Ovary (tissue), 9 donors: Measurements from ENCODE around the gene AGFG2. TPM values are rescaled to one million over a fixed set of nuclear protein-coding genes. Genes with fewer than 3 reads are reported as not detected.
A peak's percentile ranks its signal among the peaks of the same experiment; 100 is the strongest.

Experiments
- DNase-seq, 5 donors: peaks; one replicate each; pipeline ENCODE4 v3.0.0-alpha.2; 2019 to 2020
- H3K27ac ChIP-seq, 2 donors: fragments of 200-600 bp; one replicate each; pipeline versions ENCODE4 v1.5.1 to v1.8.0; 2019 to 2022
- H3K27me3 ChIP-seq: fragments of 200-600 bp; one replicate; pipeline ENCODE4 v1.8.0; 2022
- H3K36me3 ChIP-seq: fragments of 200-600 bp; sonication (generic); one replicate; pipeline ENCODE4 v1.5.1; 2019
- H3K4me1 ChIP-seq: one replicate; pipeline ENCODE4 v1.8.1; 2013; ENCODE audit warnings: mild to moderate bottlenecking, moderate library complexity; ENCODE audit not compliant: insufficient read depth
- H3K4me3 ChIP-seq: fragments of 200-600 bp; sonication (generic); one replicate; pipeline ENCODE4 v1.5.1; 2017
- H3K9me3 ChIP-seq, 2 donors: fragments of 200-600 bp in 1 of 2; sonication (generic) in 1 of 2; one replicate each; pipeline versions ENCODE4 v1.5.1 to v1.8.1; 2013 to 2019; ENCODE audit warnings: mild to moderate bottlenecking in 1 of 2, moderate library complexity in 1 of 2
- EP300 ChIP-seq: sonication (generic); formaldehyde crosslinking; IDR thresholded peaks from one replicate; pipeline ENCODE4 v1.6.1; 2017; ENCODE audit warnings: antibody characterized with exemption
- POLR2A ChIP-seq: fragments of 450-650 bp; IDR thresholded peaks from one replicate; pipeline ENCODE4 v1.6.1; 2017; ENCODE audit warnings: antibody characterized with exemption, mild to moderate bottlenecking, moderate library complexity
- WGBS, 3 donors: extraction: QIAGEN DNeasy Blood & Tissue Kit in 1 of 3; methylation state at CpG; one replicate each; pipeline versions ENCODE4 v1.1.5 to v1.1.7; 2013 to 2017; 5-methylcytosine and 5-hydroxymethylcytosine counted together
- intact Hi-C, 4 donors: fragments of 100-400 bp; cut with DNase I; formaldehyde crosslinking; loops; one replicate each; pipeline versions ENCODE4 v1.11.0 to v1.15.1; 2022 to 2023
- polyA plus RNA-seq, 2 donors: library from polyadenylated mRNA; stranded (reverse); fragments of 200-250 nt in 1 of 2; fragments of 350-450 nt in 1 of 2; fragmentation: Illumina TruSeq in 1 of 2; extraction: RNeasy Lipid Tissue Mini Kit (QIAGEN cat#74804) in 1 of 2; gene quantifications; one replicate each; pipeline ENCODE4 v1.2.3, GENCODE V29; 2013 to 2014
- total RNA-seq, 7 donors: library from RNA; depleted of rRNA in 2 of 7; stranded (reverse); fragments of >200 nt in 2 of 7; fragmentation: NEBNext Ultra II Directional in 3 of 7; extraction: Animal tissue kit (Norgen Biotek cat#: 25700) in 3 of 7; gene quantifications; one replicate each; pipeline versions ENCODE4 v1.1.0 to v1.2.4, GENCODE V29; 2016 to 2023
- TF ChIP-seq, protein P1 (sequence below), 3 donors: fragments of 450-650 bp in 2 of 3; fragments of 200-600 bp in 1 of 3; IDR thresholded peaks; one replicate each; pipeline versions ENCODE4 v1.5.1 to v1.8.0; 2016 to 2022; ENCODE audit warnings: antibody characterized with exemption in 3 of 3, mild to moderate bottlenecking in 1 of 3
- donor health status: DM: no; HTN: no; CAD: no; lungs with moderate emphysema.
- donor health status: DM: no; HTN: no; CAD: no.
- donor health status: Bipolar disorder and iron deficiency.
- donor health status: DM: yes; HTN: yes; CAD: no.
- donor health status: DM: no; HTN: no; CAD: no.
- donor health status: DM: yes; HTN: yes; CAD: no.

AGFG2 gene
- total and polyA plus RNA-seq, 9 donors, result 10.0 to 115 (median 55.9) TPM

DNA sequence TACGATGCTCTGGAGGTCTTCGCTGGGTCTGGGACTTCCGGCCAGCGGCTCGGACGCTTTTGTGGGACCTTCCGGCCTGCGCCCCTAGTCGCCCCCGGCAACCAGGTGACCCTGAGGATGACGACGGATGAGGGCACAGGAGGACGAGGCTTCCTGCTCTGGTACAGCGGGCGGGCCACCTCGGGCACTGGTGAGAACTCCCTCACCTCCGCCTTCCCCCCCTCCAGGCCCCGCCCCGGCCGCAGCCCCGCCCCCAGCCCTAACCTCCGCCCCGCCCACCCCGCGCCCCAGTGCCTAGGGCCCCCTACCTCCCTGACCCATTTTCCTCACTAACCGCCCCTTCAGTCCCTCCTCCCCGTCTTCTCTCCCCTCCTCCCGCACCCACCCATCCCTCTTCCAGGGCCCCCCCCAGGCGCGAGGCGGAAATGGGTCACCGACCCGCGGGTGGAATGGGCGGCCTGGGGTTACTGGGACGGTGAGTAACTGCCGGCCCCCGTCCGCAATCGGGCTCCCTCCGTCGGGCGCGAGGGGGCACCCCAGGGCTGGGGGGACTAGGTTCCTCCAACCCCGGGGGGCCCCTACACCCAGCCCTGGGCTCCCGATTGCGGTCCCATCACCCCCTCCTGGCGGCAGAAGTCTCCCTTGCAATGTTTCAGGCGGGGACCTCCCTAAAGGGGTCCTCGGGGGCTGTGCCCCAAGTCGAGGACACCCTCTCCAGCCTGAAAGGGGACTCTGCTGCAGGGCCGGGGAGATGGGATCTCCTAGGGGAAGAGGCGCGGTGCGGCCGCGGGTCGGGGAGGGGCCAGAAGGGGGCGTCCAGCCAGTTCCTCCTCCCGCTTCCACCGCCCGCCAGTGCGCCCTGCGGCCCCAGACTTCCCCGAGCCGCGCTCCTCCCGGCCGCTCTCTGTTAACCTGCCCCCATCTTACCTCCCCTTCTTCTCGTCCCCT lies 65.3 kb downstream of the AGFG2 start:
- DNase-seq, result peak; percentile 79 to 88 (median 85)
- intact Hi-C loops, result loop anchor here in 1 of 4 donors (2.0 to 5.0 kb wide), 2 partner anchors 18 to 68 kb away; partner anchors contain the start of genes FBXO24, GNB2 and LRCH4
- 1 to 2% (median 1%) methylated on average over 56 to 67 of the region's 70 CpGs for WGBS, 3 donors

DNA sequence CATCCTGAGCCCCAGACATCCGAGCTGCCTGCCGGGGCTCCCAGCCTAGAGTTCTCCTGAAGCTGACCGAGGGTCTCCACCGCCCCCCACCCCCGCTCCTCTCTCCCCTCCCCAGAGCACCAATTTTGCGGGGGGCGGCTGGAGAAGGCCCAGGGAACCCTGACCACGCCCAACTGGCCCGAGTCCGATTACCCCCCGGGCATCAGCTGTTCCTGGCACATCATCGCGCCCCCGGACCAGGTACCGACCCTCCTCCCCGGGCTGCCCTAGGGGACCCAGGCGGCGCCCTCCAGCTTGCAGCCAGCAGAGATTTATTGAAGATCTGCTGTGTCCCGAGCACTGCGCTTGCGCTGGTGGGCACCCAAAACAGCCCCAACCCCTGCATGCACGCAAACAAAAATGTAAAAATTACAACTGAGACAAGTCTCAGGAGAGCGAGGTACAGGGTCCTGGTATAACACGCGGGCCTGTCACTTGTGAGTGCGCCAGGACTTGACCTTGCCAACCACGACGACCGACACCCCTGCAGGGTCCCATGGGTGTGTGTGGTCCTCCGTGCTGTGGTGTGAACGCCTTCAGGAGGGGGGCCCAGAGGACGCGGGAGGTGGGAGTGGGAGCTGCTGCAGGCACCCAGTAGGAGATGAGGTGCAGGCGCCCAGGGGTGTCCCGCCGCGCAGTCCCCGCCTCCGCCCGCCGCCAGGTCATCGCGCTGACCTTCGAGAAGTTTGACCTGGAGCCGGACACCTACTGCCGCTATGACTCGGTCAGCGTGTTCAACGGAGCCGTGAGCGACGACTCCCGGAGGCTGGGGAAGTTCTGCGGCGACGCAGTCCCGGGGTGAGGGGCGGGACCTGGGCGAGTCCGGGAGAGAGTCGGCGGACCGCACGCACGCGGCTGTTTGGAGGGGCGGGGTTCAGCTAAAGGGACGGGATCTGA lies 66.2 kb downstream of the AGFG2 start:
- peak overlapping the region; percentile 75 for H3K4me3 ChIP-seq
- peaks cover 19% of the 10 kb centered on the region for H3K4me1 ChIP-seq
- 30 to 46% (median 40%) methylated on average over 61 to 68 of the region's 68 CpGs for WGBS, 3 donors
- no peak for TF ChIP-seq POLR2A
- no peak for TF ChIP-seq EP300
- TF ChIP-seq, protein P1, sequence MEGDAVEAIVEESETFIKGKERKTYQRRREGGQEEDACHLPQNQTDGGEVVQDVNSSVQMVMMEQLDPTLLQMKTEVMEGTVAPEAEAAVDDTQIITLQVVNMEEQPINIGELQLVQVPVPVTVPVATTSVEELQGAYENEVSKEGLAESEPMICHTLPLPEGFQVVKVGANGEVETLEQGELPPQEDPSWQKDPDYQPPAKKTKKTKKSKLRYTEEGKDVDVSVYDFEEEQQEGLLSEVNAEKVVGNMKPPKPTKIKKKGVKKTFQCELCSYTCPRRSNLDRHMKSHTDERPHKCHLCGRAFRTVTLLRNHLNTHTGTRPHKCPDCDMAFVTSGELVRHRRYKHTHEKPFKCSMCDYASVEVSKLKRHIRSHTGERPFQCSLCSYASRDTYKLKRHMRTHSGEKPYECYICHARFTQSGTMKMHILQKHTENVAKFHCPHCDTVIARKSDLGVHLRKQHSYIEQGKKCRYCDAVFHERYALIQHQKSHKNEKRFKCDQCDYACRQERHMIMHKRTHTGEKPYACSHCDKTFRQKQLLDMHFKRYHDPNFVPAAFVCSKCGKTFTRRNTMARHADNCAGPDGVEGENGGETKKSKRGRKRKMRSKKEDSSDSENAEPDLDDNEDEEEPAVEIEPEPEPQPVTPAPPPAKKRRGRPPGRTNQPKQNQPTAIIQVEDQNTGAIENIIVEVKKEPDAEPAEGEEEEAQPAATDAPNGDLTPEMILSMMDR (IDR thresholded peaks at IDR 0.05), result no peak
- peak; percentile 45 to 74 (median 71) for DNase-seq
- no peaks in the 10 kb centered on the region for H3K9me3 ChIP-seq
- no peaks in the 10 kb centered on the region for H3K36me3 ChIP-seq
- intact Hi-C loops, result loop anchor here in 2 of 4 donors (2.0 to 5.0 kb wide), 3 partner anchors 18 to 72 kb away; partner anchors contain the start of genes FBXO24 (in 1 of the 2), GNB2 (in 1 of the 2) and LRCH4 (in 1 of the 2)
- H3K27me3 ChIP-seq, result no peaks in the 10 kb centered on the region
- H3K27ac ChIP-seq, result peak overlapping the region; percentile 83 to 86

More for the DNA sequence above, 65.3 kb downstream of the AGFG2 start:
- Histone ChIP-seq H3K27ac (peak overlapping the region; percentile 83 to 86), H3K36me3 (no peaks in the 10 kb centered on the region), H3K9me3 (no peaks in the 10 kb centered on the region), H3K4me3 (peak overlapping the region; percentile 75), H3K4me1 (peaks cover 19% of the 10 kb centered on the region), H3K27me3 (no peaks in the 10 kb centered on the region)
- no peak for TF ChIP-seq EP300
- TF ChIP-seq, protein P1 (IDR thresholded peaks at IDR 0.05), result peak in 2 of 3 donors; percentile 39 to 76
- TF ChIP-seq POLR2A, result peak; percentile 81

DNA sequence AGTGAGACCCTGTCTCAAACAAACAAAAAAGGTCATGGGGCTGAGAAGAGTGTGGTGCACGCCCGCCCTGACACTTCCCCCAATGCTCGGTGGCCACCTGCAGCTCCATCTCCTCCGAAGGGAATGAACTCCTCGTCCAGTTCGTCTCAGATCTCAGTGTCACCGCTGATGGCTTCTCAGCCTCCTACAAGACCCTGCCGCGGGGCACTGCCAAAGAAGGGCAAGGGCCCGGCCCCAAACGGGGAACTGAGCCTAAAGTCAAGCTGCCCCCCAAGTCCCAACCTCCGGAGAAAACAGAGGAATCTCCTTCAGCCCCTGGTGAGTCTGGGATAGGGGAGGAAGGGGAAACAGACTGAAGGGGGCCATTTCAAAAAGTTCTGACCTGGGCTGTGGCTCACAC lies 67.3 kb downstream of the AGFG2 start:
- no peaks in the 10 kb centered on the region for H3K36me3 ChIP-seq
- H3K27ac ChIP-seq, result no peak overlapping the region
- no peak for DNase-seq
- H3K27me3 ChIP-seq, result no peaks in the 10 kb centered on the region
- peaks cover 17% of the 10 kb centered on the region for H3K4me1 ChIP-seq
- no peaks in the 10 kb centered on the region for H3K9me3 ChIP-seq
- TF ChIP-seq, protein P1 (IDR thresholded peaks at IDR 0.05), result no peak
- TF ChIP-seq EP300 (no peak), POLR2A (no peak)
- H3K4me3 ChIP-seq, result no peak overlapping the region
- WGBS, 3 donors, result 89 to 94% (median 91%) methylated on average over 12 of the region's 12 CpGs
- intact Hi-C loops, result loop anchor here in 1 of 4 donors (5.0 kb wide), 1 partner anchor 71 kb away; no protein-coding TSS in a partner anchor

DNA sequence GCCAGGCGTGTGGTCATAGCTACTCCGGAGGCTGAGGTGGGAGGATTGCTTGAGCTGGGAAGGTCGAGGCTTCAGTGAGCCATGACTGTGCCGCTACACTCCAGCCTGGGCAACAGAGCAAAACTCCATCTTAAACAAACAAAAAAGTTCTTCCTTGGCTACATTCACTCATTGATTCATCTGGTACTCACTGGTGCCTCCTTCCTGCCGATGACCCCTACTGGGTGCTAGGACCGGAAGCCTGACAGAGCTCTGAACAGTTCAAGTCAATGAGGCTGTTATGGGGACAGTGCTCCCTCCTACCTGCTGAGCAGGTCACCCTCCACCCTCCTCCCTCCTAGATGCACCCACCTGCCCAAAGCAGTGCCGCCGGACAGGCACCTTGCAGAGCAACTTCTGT lies 68.1 kb downstream of the AGFG2 start:
- no peak for DNase-seq
- peaks cover 12% of the 10 kb centered on the region for H3K4me1 ChIP-seq
- intact Hi-C loops, result loop anchor here in 1 of 4 donors (5.0 kb wide), 1 partner anchor 70 kb away; no protein-coding TSS in a partner anchor
- no peaks in the 10 kb centered on the region for H3K9me3 ChIP-seq
- no peaks in the 10 kb centered on the region for H3K27me3 ChIP-seq
- WGBS, 3 donors, result 82 to 86% (median 84%) methylated on average over 8 of the region's 8 CpGs
- H3K4me3 ChIP-seq, result no peak overlapping the region
- TF ChIP-seq POLR2A (no peak), EP300 (no peak)
- TF ChIP-seq, protein P1 (IDR thresholded peaks at IDR 0.05), result no peak
- no peaks in the 10 kb centered on the region for H3K36me3 ChIP-seq
- no peak overlapping the region for H3K27ac ChIP-seq
